Epithelial cell of prostate (primary cell): Measurements from ENCODE around the gene B3GLCT.
"Not testable (repeated sequence)": the region's sequence is repeated elsewhere in the genome, so short reads cannot be mapped to it uniquely, and the experiment has no call there.

Source experiments
- DNase-seq: peaks from one replicate; pipeline ENCODE4 v3.0.0-alpha.2; 2011; ENCODE audit warnings: low read depth, low spot score
- H3K27ac ChIP-seq: fragments of 450-650 bp; 2 replicates; pipeline ENCODE4 v1.5.1; 2017; ENCODE audit warnings: mild to moderate bottlenecking

The B3GLCT gene

DNA sequence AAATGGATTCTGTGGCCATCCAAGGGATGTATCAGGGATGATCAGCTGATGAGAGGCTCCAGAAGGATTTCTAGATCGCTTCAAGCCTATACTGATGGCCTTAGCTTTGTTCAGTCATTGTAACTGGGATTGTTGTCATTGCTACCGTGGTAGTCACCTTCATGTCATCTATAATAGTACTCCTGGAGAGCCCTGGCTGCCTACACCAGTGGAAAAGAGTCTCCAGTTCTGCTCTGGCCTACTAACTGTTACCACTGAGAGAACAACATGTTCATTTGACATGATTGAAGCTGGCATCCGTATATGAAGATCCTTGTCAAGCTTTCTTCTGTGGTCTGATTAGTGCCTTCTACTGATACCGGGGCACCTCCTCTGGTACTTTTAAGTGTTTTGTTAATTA is 131.3 kb downstream of the B3GLCT start:
- H3K27ac ChIP-seq, result no peak overlapping the region
- DNase-seq, result no peak

DNA sequence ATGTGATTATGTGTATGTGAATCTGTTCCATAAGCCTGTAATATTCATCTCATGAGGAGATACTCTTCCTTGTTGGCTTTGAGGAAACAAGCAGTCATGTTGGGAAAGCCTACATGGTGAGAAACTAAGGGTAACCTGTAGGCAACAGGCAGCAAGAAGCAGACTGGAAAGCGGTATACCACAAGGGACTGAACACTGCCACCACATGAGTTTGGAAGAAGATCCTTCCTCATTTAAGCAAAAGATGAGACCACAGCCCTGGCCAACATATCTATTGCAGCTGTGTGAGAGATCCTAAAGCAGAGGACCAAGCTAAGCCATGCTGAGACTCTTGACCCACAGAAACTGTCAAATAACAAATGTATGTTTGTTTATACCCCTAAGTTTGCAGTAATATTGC is 134.8 kb downstream of the B3GLCT start:
- no peak overlapping the region for H3K27ac ChIP-seq
- DNase-seq, result no peak

DNA sequence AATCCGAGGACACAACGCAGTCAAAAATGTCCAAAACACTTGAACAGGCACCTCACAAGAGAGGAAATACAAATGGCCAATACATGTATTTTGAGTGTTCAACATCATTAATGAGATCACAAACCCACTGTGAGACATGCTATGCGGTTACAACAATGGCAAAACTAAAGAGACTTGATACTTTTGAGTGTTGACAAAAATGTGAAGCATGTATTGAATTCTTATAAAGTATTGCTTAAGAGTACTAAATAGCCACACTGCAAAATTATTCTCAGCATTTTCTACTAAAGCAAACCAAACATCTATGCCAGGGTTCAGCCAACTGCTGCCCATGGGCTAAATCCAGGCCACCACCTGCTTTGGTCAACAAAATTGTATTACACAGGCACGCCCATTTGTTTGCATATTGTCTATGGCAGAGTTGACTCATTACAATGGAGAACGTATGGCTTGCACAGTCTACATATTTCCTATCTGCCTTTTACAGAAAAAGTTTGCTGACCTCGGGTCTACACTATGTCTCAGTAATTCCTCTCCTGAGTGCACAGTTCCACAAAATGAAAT is 135.3 kb downstream of the B3GLCT start:
- no peak overlapping the region for H3K27ac ChIP-seq
- DNase-seq, result no peak

DNA sequence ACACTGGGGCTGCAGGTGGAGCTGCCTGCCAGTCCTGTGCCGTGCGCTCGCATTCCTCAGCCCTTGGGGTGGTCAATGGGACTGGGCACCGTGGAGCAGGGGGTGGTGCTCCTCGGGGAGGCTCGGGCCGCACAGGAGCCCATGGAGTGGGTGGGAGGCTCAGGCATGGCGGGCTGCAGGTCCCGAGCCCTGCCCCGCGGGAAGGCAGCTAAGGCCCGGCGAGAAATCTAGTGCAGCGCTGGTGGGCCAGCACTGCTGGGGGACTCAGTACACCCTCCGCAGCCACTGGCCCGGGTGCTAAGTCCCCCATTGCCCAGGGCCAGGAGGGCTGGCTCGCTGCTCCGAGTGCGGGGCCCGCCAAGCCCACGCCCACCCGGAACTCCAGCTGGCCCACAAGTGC is 139.8 kb downstream of the B3GLCT start:
- H3K27ac ChIP-seq, DNase-seq: not testable (repeated sequence)

DNA sequence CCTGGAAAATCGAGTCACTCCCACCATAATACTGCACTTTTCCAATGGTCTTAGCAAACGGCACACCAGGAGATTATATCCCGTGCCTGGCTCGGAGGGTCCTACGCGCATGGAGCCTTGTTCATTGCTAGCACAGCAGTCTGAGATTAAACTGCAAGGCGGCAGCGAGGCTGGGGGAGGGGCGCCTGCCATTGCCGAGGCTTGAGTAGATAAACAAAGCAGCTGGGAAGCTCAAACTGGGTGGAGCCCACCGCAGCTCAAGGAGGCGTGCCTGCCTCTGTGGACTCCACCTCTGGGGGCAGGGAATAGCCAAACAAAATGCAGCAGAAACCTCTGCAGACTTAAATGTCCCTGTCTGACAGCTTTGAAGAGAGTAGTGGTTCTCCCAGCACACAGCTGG is 141.1 kb downstream of the B3GLCT start:
- not testable (repeated sequence) for H3K27ac ChIP-seq, DNase-seq

DNA sequence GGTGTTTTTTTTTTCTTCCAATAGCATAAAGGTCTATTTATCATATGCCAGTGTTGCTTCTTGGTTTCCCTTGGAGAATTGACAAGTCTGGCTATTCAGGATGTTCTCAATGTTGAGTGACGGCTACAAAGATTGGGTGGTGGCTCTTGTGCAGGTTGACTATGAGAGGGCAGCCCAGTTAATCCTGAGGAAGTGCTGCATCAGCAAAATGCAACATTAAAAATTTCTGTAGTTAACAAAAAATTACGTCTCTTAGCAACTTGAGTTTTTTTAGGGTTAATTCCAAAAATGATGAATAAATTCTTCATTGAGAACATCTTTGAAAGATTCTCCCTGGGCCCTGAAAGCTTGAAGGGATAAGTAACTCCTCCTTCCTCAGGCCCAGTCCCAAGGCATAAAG is 147.1 kb downstream of the B3GLCT start:
- no peak for DNase-seq

DNA sequence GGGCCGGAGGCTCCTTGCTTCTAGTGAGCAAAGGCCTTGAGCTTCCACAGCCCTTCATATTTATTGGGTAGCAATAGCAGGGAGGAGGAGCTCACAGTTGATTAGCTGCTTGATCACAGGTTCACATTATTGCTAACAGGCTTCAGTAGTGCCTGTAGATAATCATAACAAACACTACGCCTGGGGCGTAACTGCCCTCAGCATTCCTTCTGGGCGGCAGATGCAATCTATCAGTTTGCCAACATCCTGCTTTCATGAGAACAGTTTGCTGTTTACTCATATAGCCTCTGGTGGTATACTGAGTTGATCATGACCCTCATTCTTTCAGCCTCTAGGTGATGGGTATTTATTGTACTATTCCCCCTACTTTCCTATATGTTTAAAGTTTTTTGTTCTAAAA is 149.4 kb downstream of the B3GLCT start:
- no peak for DNase-seq
- no peak overlapping the region for H3K27ac ChIP-seq

More for the DNA sequence above, 147.1 kb downstream of the B3GLCT start:
- H3K27ac ChIP-seq, result no peak overlapping the region

GRCh38 chr13:31350560-31350959 is 150.8 kb downstream of the B3GLCT start:
- no peak overlapping the region for H3K27ac ChIP-seq
- DNase-seq, result no peak

DNA sequence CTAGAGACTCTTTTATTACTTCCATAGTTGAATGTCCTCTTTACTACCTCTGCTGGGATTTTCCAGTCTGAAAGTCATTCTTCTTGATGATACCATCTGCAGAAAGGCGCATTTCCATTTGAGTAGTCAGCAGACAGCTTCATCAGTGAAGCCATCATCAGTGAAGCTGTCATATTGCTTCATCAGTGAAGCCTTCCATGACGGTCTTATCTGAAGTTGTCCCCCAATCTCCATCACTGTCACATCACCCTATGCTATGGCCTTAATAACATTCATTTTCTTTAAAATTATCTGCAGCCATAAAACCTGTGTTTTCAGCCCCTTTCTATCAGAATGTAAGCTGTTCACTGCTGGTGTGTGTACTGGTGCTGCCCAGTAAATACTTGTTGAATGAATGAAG is 151.6 kb downstream of the B3GLCT start:
- DNase-seq, result no peak
- no peak overlapping the region for H3K27ac ChIP-seq

GRCh38 chr13:31352467-31352866 is 152.7 kb downstream of the B3GLCT start:
- no peak for DNase-seq

GRCh38 chr13:31355001-31355400 is 155.2 kb downstream of the B3GLCT start:
- no peak for DNase-seq

More at GRCh38 chr13:31352467-31352866, 152.7 kb downstream of the B3GLCT start:
- H3K27ac ChIP-seq, result no peak overlapping the region

GRCh38 chr13:31356991-31357390 is 157.2 kb downstream of the B3GLCT start:
- no peak overlapping the region for H3K27ac ChIP-seq
- DNase-seq, result no peak

More at GRCh38 chr13:31355001-31355400, 155.2 kb downstream of the B3GLCT start:
- no peak overlapping the region for H3K27ac ChIP-seq

GRCh38 chr13:31357581-31357980 is 157.8 kb downstream of the B3GLCT start:
- no peak overlapping the region for H3K27ac ChIP-seq
- DNase-seq, result no peak

- H3K27ac ChIP-seq, result no peak overlapping the region
- DNase-seq, result no peak
Observed at GRCh38 chr13:31361673-31362072, 161.9 kb downstream of the B3GLCT start.

DNA sequence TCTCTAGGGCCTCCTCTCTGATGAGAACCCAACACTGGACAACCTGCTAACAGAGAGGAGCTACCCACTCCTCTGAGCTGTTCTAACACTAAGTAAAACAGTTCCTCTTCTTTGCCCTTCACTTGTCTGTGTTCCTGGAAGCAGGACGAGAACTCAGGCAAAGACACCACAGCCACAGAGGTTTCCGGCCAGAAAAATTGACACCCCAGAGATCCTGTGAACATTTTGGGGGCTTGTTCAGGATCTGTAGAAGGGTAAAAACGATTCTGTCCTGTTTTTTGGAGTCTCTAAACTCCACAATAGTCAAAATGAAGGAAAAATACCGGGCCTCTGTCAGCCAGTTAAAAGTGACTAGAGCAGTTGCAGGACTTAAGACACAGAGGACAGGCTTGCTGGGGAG is 165.9 kb downstream of the B3GLCT start:
- no peak overlapping the region for H3K27ac ChIP-seq
- no peak for DNase-seq

GRCh38 chr13:31367410-31367809 is 167.6 kb downstream of the B3GLCT start:
- no peak for DNase-seq
- H3K27ac ChIP-seq, result no peak overlapping the region

- DNase-seq, result no peak
- no peak overlapping the region for H3K27ac ChIP-seq
Observed at GRCh38 chr13:31369213-31369612, 169.4 kb downstream of the B3GLCT start.

DNA sequence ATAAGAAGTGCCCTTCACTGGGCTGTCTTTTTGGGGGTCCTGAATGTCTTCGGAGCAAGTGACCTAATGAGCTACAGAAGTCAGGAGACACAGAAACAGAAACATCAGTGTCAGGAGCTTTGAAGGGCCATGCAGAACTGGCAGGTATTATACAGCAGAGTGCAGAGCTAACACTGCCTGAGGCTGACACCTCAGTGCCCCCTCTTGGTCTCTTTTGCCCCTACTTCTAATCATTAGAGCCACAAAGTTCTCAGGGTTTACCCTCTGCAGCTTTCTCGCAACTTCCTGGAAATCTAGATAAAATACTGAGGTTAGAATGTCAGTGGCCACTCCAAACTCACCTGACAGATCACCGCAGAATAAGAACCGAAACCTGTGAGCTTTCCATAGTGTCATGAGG is 172.7 kb downstream of the B3GLCT start:
- DNase-seq, result no peak
- no peak overlapping the region for H3K27ac ChIP-seq

GRCh38 chr13:31374682-31375081 is 174.9 kb downstream of the B3GLCT start:
- no peak overlapping the region for H3K27ac ChIP-seq
- DNase-seq, result no peak

DNA sequence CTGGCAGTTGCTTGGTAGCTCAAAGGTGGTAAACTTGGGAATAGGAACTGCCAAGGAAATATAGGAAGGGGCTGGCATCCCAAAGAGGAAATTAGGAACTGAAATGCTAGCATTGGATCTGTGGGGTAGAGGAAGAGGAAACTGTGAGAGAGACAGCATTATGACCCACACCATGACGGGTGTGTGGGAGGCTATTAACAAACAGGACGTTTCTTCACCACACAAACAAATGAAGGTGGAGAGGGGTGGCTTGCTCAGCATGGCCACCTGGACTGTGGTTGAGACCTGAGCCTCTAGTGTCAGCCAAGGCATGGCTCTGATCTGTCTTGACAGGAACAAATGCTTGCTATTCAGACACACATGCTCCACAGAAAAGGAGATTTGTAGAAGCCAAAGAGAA is 178.2 kb downstream of the B3GLCT start:
- H3K27ac ChIP-seq, result no peak overlapping the region
- no peak for DNase-seq

DNA sequence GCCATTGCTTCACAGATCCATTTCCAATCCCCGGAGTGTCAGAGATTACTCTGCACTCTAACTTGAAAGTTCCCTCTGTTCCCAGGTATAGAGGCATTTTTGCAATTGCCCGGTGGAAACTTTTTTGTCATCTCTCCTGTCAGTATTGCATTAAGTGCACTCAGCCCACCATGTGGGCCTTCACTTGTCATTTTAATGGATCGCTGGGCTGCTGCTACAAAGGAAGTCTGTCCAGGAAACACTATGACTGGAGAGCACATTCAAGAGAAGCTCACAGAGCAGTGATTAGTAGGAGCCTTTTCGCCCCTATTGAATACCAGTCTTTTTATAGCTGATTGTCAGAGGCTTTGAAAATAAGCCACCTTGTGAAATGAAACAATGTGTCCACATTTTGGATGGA is 180.9 kb downstream of the B3GLCT start:
- DNase-seq, result no peak
- H3K27ac ChIP-seq, result no peak overlapping the region
